Right atrium auricular region (tissue), 2 donors: ENCODE data around the gene UNKL. TPM values are rescaled to one million over a fixed set of nuclear protein-coding genes. Genes with fewer than 3 reads are reported as not detected.
A peak's percentile ranks its signal among the peaks of the same experiment; 100 is the strongest.

Source experiments
- DNase-seq: peaks from one replicate; pipeline ENCODE4 v3.0.0-alpha.2; 2019; ENCODE audit warnings: low spot score
- H3K27ac ChIP-seq, 2 donors: fragments of 200-600 bp; sonication (generic); 1 replicate in 1 of 2; 2 replicates in 1 of 2; pipeline ENCODE4 v1.5.1; 2016 to 2019
- H3K27me3 ChIP-seq, 2 donors: fragments of 200-600 bp; sonication (generic); one replicate each; pipeline versions ENCODE4 v1.5.1 to v1.6.0; 2017 to 2019
- H3K36me3 ChIP-seq: fragments of 200-600 bp; sonication (generic); one replicate; pipeline ENCODE4 v1.5.1; 2016
- H3K4me1 ChIP-seq, 2 donors: fragments of 200-600 bp; sonication (generic); one replicate each; pipeline versions ENCODE4 v1.5.1 to v1.6.0; 2017 to 2019
- H3K4me3 ChIP-seq, 2 donors: fragments of 200-600 bp; sonication (generic); 1 replicate in 1 of 2; 2 replicates in 1 of 2; pipeline ENCODE4 v1.5.1; 2017 to 2019; ENCODE audit warnings: mild to moderate bottlenecking in 1 of 2, moderate library complexity in 1 of 2
- H3K9me3 ChIP-seq, 2 donors: fragments of 200-600 bp; sonication (generic); one replicate each; pipeline ENCODE4 v1.5.1; 2019
- total RNA-seq, 2 donors: library from RNA; depleted of rRNA; stranded (reverse); fragments of >200 nt; gene quantifications; one replicate each; pipeline ENCODE4 v1.1.0, GENCODE V29; 2016
- TF ChIP-seq, protein P1 (sequence below), 2 donors: fragments of 200-600 bp; sonication (generic); IDR thresholded peaks; one replicate each; pipeline ENCODE4 v1.5.1; 2019; ENCODE audit warnings: antibody characterized with exemption in 2 of 2

UNKL gene
- total RNA-seq, 2 donors from 2014 or later: 11.0 to 17.6 TPM

DNA sequence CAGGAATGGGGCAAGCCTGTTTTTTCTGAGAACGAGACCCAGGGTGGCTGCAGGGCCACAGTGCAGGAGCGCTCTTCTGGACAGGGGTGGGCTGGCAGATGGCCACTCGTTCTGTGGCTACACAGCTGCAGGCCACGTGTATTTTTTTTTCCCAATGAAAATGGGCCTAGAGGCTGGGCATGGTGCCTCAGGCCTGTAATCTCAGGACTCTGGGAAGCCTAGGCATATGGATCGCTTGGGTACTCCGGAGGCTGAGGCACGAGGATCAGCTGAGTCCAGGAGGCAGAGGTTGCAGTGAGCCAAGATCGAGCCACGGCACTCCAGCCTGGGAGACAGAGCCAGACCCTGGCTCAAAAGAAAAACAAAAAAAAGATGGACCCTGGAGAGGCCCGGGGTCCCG lies 6.8 kb downstream of the UNKL start:
- H3K4me3 ChIP-seq: peak overlapping the region in 1 of 2 donors; percentile 58
- H3K36me3 ChIP-seq: peaks cover 8% of the 10 kb centered on the region

DNA sequence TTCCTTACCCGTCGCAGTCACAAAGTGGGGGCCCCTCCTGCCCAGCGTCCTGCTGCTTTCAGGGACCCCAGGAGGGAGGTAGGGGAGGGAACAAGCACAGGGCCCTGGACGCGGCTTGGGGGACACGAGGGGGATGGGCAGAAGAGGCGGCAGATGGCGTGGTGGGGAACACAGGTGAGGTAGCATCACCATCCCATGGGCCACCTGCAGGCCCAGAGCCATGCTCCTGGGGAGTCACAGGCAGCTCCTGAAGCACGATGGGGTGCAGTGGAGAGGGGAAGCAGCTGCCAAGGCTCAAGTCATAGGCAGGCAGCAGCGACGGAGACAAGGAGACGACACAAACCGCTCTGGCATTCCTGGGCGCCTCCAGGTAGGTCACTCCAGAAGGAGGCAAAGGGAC lies 10.8 kb downstream of the UNKL start:
- no peak overlapping the region for H3K4me3 ChIP-seq
- peaks cover 0 to 13% of the 10 kb centered on the region in 2 donors for H3K4me1 ChIP-seq
- TF ChIP-seq, protein P1, sequence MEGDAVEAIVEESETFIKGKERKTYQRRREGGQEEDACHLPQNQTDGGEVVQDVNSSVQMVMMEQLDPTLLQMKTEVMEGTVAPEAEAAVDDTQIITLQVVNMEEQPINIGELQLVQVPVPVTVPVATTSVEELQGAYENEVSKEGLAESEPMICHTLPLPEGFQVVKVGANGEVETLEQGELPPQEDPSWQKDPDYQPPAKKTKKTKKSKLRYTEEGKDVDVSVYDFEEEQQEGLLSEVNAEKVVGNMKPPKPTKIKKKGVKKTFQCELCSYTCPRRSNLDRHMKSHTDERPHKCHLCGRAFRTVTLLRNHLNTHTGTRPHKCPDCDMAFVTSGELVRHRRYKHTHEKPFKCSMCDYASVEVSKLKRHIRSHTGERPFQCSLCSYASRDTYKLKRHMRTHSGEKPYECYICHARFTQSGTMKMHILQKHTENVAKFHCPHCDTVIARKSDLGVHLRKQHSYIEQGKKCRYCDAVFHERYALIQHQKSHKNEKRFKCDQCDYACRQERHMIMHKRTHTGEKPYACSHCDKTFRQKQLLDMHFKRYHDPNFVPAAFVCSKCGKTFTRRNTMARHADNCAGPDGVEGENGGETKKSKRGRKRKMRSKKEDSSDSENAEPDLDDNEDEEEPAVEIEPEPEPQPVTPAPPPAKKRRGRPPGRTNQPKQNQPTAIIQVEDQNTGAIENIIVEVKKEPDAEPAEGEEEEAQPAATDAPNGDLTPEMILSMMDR (IDR thresholded peaks at IDR 0.05): no peak
- H3K36me3 ChIP-seq: peaks cover 34% of the 10 kb centered on the region
- H3K27me3 ChIP-seq: no peaks in the 10 kb centered on the region
- no peaks in the 10 kb centered on the region for H3K9me3 ChIP-seq
- no peak for DNase-seq
- H3K27ac ChIP-seq: no peak overlapping the region

More for the DNA sequence above, 6.8 kb downstream of the UNKL start:
- Histone ChIP-seq H3K27me3 (no peaks in the 10 kb centered on the region), H3K9me3 (no peaks in the 10 kb centered on the region), H3K4me1 (peaks cover 0 to 15% of the 10 kb centered on the region in 2 donors), H3K27ac (peak overlapping the region in 1 of 2 donors; percentile 64)
- TF ChIP-seq, protein P1 (IDR thresholded peaks at IDR 0.05): no peak
- no peak for DNase-seq

DNA sequence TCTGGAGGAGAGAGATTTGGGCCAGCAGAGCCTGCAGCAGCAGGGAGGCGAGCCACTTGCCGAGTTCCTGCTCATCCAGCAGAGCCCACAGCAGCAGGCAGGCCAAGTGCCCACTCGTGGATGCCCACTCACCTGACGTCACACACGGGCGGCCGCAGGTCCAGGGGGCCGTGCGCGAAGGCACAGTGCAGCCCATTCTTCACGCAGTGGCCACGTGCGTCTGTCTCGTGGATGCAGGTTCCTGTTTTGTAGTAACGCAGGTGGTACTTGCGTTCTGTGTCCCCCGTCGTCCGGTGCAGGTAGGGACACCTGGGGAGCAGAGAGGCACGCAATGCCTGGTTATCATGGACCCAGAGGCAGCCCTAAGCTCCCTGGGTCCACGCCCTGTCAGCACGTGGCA lies 11.5 kb downstream of the UNKL start:
- Histone ChIP-seq H3K27ac (no peak overlapping the region), H3K4me3 (no peak overlapping the region), H3K9me3 (no peaks in the 10 kb centered on the region), H3K4me1 (peaks cover 0 to 7% of the 10 kb centered on the region in 2 donors), H3K36me3 (peaks cover 41% of the 10 kb centered on the region), H3K27me3 (no peaks in the 10 kb centered on the region)
- no peak for DNase-seq
- TF ChIP-seq, protein P1 (IDR thresholded peaks at IDR 0.05): no peak

DNA sequence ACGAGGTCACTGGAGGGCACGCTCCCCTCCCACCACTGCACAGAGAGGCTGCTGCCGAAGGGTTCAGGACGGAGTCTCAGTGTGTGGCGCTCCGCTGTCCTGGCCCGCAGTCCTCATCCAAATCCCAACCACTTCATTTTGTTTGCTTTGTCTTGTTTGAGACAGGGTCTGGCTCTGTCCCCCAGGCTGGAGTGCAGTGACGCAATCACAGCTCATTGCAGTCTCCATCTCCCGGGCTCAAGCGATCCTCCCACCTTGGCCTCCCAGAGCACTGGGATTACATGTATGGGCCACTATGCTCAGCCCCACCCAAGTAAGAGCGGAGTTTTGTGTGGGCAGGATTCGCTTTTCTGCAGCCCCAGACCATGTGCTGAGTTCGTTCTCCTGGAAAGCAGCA lies 12.7 kb downstream of the UNKL start:
- H3K36me3 ChIP-seq: peaks cover 44% of the 10 kb centered on the region
- TF ChIP-seq, protein P1 (IDR thresholded peaks at IDR 0.05): no peak
- H3K27me3 ChIP-seq: no peaks in the 10 kb centered on the region

DNA sequence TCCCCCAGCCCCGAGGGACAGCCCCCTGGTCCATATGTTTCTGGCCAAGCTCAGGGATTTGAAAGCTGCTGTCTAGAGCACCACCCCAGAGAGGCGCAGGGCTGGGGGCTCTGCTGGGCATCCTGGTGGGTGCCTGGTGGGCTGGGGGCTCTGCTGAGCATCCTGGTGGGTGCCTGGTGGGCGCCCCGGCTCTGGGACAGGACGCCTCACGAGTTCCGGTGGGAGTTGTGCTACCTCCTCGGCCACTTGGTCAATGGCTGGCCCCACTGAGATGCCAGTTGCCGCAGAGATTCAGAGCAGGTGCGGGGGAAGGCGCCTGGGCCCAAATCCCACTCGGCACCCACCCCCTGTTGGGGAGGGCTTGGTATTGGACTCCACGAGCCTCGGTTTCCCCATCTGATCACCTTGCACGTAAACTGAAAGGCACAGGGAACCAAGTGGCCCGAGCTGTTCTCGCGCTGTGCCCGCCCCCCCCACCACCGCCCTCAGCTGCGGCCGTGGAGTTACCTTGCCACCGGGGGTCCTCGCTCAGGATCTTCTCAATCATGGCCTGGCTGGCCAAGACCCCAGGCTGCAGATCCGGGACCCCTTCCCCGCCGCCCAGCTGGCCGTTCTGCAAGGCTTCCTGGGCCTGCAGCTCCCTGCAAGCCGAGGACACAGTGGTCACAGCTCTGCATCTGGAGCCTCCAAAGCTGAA lies 13.3 kb downstream of the UNKL start:
- Histone ChIP-seq H3K36me3 (peaks cover 44% of the 10 kb centered on the region), H3K4me3 (no peak overlapping the region), H3K27me3 (no peaks in the 10 kb centered on the region), H3K27ac (no peak overlapping the region), H3K9me3 (no peaks in the 10 kb centered on the region), H3K4me1 (no peaks in the 10 kb centered on the region)
- DNase-seq: no peak
- TF ChIP-seq, protein P1 (IDR thresholded peaks at IDR 0.05): no peak

More for the DNA sequence above, 12.7 kb downstream of the UNKL start:
- DNase-seq: no peak
- no peak overlapping the region for H3K4me3 ChIP-seq
- no peaks in the 10 kb centered on the region for H3K4me1 ChIP-seq
- no peak overlapping the region for H3K27ac ChIP-seq
- no peaks in the 10 kb centered on the region for H3K9me3 ChIP-seq
